Measurements from ENCODE around the gene FGF7.

The FGF7 gene

GRCh38 chr15:49528289-49528688 is 105.2 kb downstream of the FGF7 start:
- TF ChIP-seq CTCF (IDR thresholded peaks at IDR 0.05; ENCODE audit: poor library complexity, severe bottlenecking): no peak
- ATAC-seq (ENCODE audit: low read depth) (no peak), DNase-seq (ENCODE audit: low spot score) (no peak)
- Histone ChIP-seq H3K36me3 (ENCODE audit: low read depth) (no peaks in the 10 kb centered on the region), H3K9me3 (ENCODE audit: severe bottlenecking) (no peaks in the 10 kb centered on the region), H3K4me1 (ENCODE audit: insufficient read depth, poor library complexity, severe bottlenecking) (peaks cover 11% of the 10 kb centered on the region), H3K27me3 (ENCODE audit: insufficient read depth, poor library complexity, severe bottlenecking) (no peaks in the 10 kb centered on the region), H3K4me3 (ENCODE audit: severe bottlenecking) (no peak overlapping the region), H3K27ac (ENCODE audit: poor library complexity, severe bottlenecking) (no peak overlapping the region)

GRCh38 chr15:49530092-49530491 is 107.0 kb downstream of the FGF7 start:
- ATAC-seq (ENCODE audit: low read depth) (peak; percentile 99), DNase-seq (ENCODE audit: low spot score) (no peak)
- H3K27ac ChIP-seq (ENCODE audit: poor library complexity, severe bottlenecking): no peak overlapping the region
- no peak overlapping the region for H3K4me3 ChIP-seq (ENCODE audit: severe bottlenecking)
- H3K4me1 ChIP-seq (ENCODE audit: insufficient read depth, poor library complexity, severe bottlenecking): peaks cover 11% of the 10 kb centered on the region
- H3K27me3 ChIP-seq (ENCODE audit: insufficient read depth, poor library complexity, severe bottlenecking): no peaks in the 10 kb centered on the region
- no peaks in the 10 kb centered on the region for H3K36me3 ChIP-seq (ENCODE audit: low read depth)
- H3K9me3 ChIP-seq (ENCODE audit: severe bottlenecking): no peaks in the 10 kb centered on the region
- TF ChIP-seq CTCF (IDR thresholded peaks at IDR 0.05; ENCODE audit: poor library complexity, severe bottlenecking): no peak
